ENCODE measurements around the gene ROBO1. TPM values are rescaled to one million over a fixed set of nuclear protein-coding genes. Genes with fewer than 3 reads are reported as not detected.

The ROBO1 gene
- total RNA-seq, 1 donor from 2014 or later = 169 TPM

GRCh38 chr3:79160421-79160820, 607.4 kb downstream of the ROBO1 start:
- no peak for DNase-seq (ENCODE audit: low spot score)
- H3K4me1 ChIP-seq = peaks cover 8% of the 10 kb centered on the region
- no peak overlapping the region for H3K27ac ChIP-seq
- no peak overlapping the region for H3K4me3 ChIP-seq
- no peaks in the 10 kb centered on the region for H3K36me3 ChIP-seq
- H3K9ac ChIP-seq = no peak overlapping the region
- no peaks in the 10 kb centered on the region for H3K9me3 Mint-ChIP-seq
- H3K27me3 Mint-ChIP-seq (ENCODE audit: insufficient read depth, low read depth) = no peaks in the 10 kb centered on the region
- H3K4me1 Mint-ChIP-seq = peaks cover 7% of the 10 kb centered on the region
- no peaks in the 10 kb centered on the region for H3F3A ChIP-seq (ENCODE audit: low read depth)
- H4K20me1 ChIP-seq (ENCODE audit: low read depth) = no peaks in the 10 kb centered on the region
- H3K4me2 ChIP-seq = no peak overlapping the region
- no peaks in the 10 kb centered on the region for H3K79me2 ChIP-seq (ENCODE audit: low read depth)
- no peak overlapping the region for H2AFZ ChIP-seq (replicated peaks)
- no peaks in the 10 kb centered on the region for H3K36me3 Mint-ChIP-seq
- TF ChIP-seq EZH2 (IDR thresholded peaks at IDR 0.05) = no peak
- TF ChIP-seq, protein P1, sequence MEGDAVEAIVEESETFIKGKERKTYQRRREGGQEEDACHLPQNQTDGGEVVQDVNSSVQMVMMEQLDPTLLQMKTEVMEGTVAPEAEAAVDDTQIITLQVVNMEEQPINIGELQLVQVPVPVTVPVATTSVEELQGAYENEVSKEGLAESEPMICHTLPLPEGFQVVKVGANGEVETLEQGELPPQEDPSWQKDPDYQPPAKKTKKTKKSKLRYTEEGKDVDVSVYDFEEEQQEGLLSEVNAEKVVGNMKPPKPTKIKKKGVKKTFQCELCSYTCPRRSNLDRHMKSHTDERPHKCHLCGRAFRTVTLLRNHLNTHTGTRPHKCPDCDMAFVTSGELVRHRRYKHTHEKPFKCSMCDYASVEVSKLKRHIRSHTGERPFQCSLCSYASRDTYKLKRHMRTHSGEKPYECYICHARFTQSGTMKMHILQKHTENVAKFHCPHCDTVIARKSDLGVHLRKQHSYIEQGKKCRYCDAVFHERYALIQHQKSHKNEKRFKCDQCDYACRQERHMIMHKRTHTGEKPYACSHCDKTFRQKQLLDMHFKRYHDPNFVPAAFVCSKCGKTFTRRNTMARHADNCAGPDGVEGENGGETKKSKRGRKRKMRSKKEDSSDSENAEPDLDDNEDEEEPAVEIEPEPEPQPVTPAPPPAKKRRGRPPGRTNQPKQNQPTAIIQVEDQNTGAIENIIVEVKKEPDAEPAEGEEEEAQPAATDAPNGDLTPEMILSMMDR (IDR thresholded peaks at IDR 0.05) = no peak
- no peak for TF ChIP-seq EZH2phosphoT487 (IDR thresholded peaks at IDR 0.05)
- no peaks in the 10 kb centered on the region for H3K9me3 ChIP-seq (ENCODE audit: low read depth)
- no peak overlapping the region for H3K4me3 Mint-ChIP-seq
- H3K27ac Mint-ChIP-seq = no peak overlapping the region
- no peaks in the 10 kb centered on the region for H3K27me3 ChIP-seq

- no peak overlapping the region for H3K27ac Mint-ChIP-seq
- no peaks in the 10 kb centered on the region for H3K36me3 Mint-ChIP-seq
Observed at GRCh38 chr3:79159736-79160135, 608.1 kb downstream of the ROBO1 start.

DNA sequence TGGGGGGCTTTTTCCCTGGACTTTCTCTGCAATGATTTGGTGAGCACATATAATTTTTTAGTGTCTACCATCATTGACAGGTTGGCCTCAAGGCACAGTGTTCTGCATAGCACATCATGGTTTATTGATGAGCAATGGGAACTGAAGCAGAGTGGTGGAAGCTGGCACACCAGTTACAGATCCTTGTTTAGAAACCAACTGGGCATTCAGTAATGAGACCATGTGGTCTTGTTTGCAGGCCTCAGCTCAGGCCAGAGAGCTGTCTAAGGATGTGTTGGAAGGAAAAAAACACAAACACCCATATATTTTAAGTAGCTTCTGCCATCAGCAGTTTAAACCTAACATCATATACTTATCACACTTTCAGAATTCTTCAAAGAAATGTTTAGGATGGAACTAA, 610.6 kb downstream of the ROBO1 start:
- Mint-ChIP-seq H3K4me1 (peaks cover 21% of the 10 kb centered on the region), H3K27ac (no peak overlapping the region)

More at GRCh38 chr3:79159736-79160135, 608.1 kb downstream of the ROBO1 start:
- H4K20me1 ChIP-seq (ENCODE audit: low read depth) = no peaks in the 10 kb centered on the region
- peaks cover 15% of the 10 kb centered on the region for H3K4me1 ChIP-seq
- no peak overlapping the region for H3K9ac ChIP-seq
- H2AFZ ChIP-seq (replicated peaks) = no peak overlapping the region
- no peaks in the 10 kb centered on the region for H3F3A ChIP-seq (ENCODE audit: low read depth)
- H3K79me2 ChIP-seq (ENCODE audit: low read depth) = no peaks in the 10 kb centered on the region
- DNase-seq (ENCODE audit: low spot score) = no peak
- no peak overlapping the region for H3K4me2 ChIP-seq
- H3K4me3 Mint-ChIP-seq = no peak overlapping the region
- H3K36me3 ChIP-seq = no peaks in the 10 kb centered on the region
- no peaks in the 10 kb centered on the region for H3K9me3 ChIP-seq (ENCODE audit: low read depth)
- TF ChIP-seq EZH2 (IDR thresholded peaks at IDR 0.05) (no peak), EZH2phosphoT487 (IDR thresholded peaks at IDR 0.05) (no peak)
- TF ChIP-seq, protein P1 (IDR thresholded peaks at IDR 0.05) = no peak
- no peak overlapping the region for H3K4me3 ChIP-seq
- H3K4me1 Mint-ChIP-seq = peaks cover 13% of the 10 kb centered on the region
- no peaks in the 10 kb centered on the region for H3K27me3 ChIP-seq
- no peaks in the 10 kb centered on the region for H3K9me3 Mint-ChIP-seq
- H3K27ac ChIP-seq = no peak overlapping the region
- no peaks in the 10 kb centered on the region for H3K27me3 Mint-ChIP-seq (ENCODE audit: insufficient read depth, low read depth)

More for the DNA sequence above, 610.6 kb downstream of the ROBO1 start:
- no peaks in the 10 kb centered on the region for H3K36me3 Mint-ChIP-seq
- no peak for DNase-seq (ENCODE audit: low spot score)
- TF ChIP-seq EZH2phosphoT487 (IDR thresholded peaks at IDR 0.05) (no peak), EZH2 (IDR thresholded peaks at IDR 0.05) (no peak)
- TF ChIP-seq, protein P1 (IDR thresholded peaks at IDR 0.05) = no peak
- no peaks in the 10 kb centered on the region for H3F3A ChIP-seq (ENCODE audit: low read depth)
- no peak overlapping the region for H3K4me2 ChIP-seq
- H3K4me3 ChIP-seq = no peak overlapping the region
- no peaks in the 10 kb centered on the region for H4K20me1 ChIP-seq (ENCODE audit: low read depth)
- H3K36me3 ChIP-seq = no peaks in the 10 kb centered on the region
- no peaks in the 10 kb centered on the region for H3K9me3 Mint-ChIP-seq
- H3K9me3 ChIP-seq (ENCODE audit: low read depth) = no peaks in the 10 kb centered on the region
- H3K27me3 ChIP-seq = no peaks in the 10 kb centered on the region
- no peak overlapping the region for H3K27ac ChIP-seq
- H3K9ac ChIP-seq = no peak overlapping the region
- no peak overlapping the region for H3K4me3 Mint-ChIP-seq
- peak overlapping the region; percentile 58 for H2AFZ ChIP-seq (replicated peaks)
- no peaks in the 10 kb centered on the region for H3K27me3 Mint-ChIP-seq (ENCODE audit: insufficient read depth, low read depth)
- H3K4me1 ChIP-seq = peaks cover 22% of the 10 kb centered on the region
- H3K79me2 ChIP-seq (ENCODE audit: low read depth) = no peaks in the 10 kb centered on the region
